ENCODE data around the gene CREB5. TPM values are rescaled to one million over a fixed set of nuclear protein-coding genes. Genes with fewer than 3 reads are reported as not detected.

CREB5 gene
- total RNA-seq, 1 experiment from 2014 or later, result 2.1 TPM

DNA sequence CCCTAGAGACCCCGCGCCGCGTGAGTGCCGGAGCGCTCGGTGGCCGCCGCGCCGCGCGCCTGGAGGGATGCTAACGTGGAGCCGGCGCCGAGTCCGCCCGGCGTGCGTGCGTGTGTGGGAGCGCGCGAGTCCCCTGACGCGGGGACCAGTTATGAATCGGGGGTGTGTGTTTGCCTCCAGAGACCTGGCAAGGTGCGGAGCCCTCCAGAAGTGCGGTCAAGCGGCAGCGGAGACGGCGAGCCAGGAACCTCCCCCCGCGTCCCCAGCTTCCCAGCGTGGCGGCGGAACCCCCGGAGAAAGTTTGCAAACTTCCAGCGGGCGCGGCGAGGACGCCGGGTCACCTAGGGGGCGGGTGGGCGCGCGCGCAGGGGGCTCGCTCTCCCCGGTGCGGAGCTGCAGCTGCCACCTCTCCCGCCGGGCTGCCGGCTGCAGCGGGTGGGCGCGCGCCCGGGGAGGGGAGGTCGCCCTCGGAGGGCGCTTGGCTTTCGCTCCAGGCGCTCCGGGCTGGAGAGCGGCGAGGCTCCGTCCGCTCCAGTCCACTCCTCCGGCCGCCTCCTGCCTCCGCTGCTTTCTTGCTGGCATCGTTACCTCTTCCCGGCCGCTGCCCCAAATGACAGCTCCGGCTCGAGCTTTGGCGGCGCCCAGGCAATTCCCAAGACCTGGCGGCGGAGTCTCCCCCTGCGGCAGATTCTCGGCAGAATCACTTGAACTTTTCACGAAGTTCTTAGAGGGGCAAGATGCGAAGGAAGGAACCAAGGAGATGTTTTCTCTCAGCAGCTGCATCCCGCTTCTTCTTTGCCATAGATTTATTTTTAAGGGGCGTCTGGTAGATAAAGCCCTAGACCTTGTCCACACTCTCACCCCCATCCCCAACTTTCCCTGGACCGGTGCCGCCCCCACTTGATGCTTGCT, 2.3 kb upstream of the CREB5 start:
- Histone ChIP-seq H3K27ac (peak overlapping the region; percentile 66), H3K27me3 (ENCODE audit: insufficient read depth, low read depth) (no peaks in the 10 kb centered on the region), H3K9me3 (ENCODE audit: insufficient read depth, low read depth) (no peaks in the 10 kb centered on the region), H2AFZ (peak overlapping the region; percentile 80; the same call in 1 of the 2 replicates), H3K79me2 (ENCODE audit: low read depth) (no peaks in the 10 kb centered on the region), H3K4me2 (peak overlapping the region; percentile 84), H3K36me3 (ENCODE audit: low read depth) (no peaks in the 10 kb centered on the region), H3F3A (ENCODE audit: insufficient read depth, low read depth) (peaks cover 22% of the 10 kb centered on the region), H4K20me1 (ENCODE audit: insufficient read depth) (no peaks in the 10 kb centered on the region), H3K9me2 (ENCODE audit: insufficient read depth) (peaks cover 5% of the 10 kb centered on the region; the same call in 1 of the 2 replicates), H3K4me3 (peak overlapping the region; percentile 63; the same call in 1 of the 2 replicates), H3K4me1 (replicated peaks; ENCODE audit: insufficient read depth) (peaks cover 12% of the 10 kb centered on the region)
- ChIA-PET CTCF (no interaction called here), POLR2A (ENCODE audit: unreplicated experiment) (no interaction called here)
- TF ChIP-seq EZH2 (IDR thresholded peaks at IDR 0.05; ENCODE audit: low read depth), result no peak
- TF ChIP-seq, protein P1, sequence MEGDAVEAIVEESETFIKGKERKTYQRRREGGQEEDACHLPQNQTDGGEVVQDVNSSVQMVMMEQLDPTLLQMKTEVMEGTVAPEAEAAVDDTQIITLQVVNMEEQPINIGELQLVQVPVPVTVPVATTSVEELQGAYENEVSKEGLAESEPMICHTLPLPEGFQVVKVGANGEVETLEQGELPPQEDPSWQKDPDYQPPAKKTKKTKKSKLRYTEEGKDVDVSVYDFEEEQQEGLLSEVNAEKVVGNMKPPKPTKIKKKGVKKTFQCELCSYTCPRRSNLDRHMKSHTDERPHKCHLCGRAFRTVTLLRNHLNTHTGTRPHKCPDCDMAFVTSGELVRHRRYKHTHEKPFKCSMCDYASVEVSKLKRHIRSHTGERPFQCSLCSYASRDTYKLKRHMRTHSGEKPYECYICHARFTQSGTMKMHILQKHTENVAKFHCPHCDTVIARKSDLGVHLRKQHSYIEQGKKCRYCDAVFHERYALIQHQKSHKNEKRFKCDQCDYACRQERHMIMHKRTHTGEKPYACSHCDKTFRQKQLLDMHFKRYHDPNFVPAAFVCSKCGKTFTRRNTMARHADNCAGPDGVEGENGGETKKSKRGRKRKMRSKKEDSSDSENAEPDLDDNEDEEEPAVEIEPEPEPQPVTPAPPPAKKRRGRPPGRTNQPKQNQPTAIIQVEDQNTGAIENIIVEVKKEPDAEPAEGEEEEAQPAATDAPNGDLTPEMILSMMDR (conservative IDR thresholded peaks at IDR 0.05), result no peak
- intact Hi-C loops (cut with micrococcal nuclease; ENCODE audit: unreplicated experiment), result no loop called here
- DNase-seq, result no peak
- no TSS peak for BruUV-seq (replicated peaks)

DNA sequence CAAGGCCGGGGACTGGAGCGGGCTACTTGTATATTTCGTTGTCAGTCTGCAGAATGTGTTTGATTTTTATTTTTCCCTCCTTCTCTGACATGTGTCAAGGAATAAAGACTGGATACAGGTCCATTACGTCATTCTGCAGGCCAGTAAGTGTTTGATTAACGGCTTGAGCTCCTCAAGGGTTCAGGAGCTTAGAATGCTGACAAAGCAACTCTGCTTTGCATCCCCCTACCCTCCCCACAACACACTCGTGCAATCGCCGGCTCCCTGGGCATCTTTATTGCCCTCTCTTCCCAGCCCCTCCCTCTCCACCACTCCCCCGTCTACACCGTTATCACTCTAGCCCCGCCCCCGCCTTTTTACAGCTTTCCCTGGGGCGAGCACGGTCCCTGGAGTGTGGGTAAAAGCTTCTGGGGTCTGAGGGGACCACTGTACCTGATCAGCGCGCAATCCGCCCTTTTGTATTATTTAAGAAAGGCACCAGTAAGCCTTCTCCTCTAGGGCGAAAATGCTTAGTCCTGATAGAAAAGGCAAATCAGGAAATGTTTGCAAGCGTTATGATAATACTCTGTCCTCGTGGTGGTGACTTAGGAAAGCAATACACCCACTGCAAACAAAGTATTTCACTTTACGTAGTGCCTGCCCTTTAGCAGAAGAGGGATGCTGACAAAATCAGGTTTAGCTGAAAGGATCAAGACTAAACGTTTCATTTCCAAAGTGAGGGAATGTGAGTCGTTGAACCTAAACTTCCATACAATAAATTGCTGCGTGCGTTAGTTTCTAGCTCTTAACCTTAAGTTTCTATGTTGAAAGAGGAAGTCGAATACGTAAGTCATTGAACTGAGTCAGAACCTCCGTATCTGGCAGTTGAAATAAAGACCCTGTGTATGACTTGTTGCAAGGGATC, 1.4 kb upstream of the CREB5 start:
- Histone ChIP-seq H3K27me3 (ENCODE audit: insufficient read depth, low read depth) (no peaks in the 10 kb centered on the region), H3K36me3 (ENCODE audit: low read depth) (no peaks in the 10 kb centered on the region), H3K4me3 (peak overlapping the region; percentile 23; the same call in 1 of the 2 replicates), H2AFZ (no peak overlapping the region), H3F3A (ENCODE audit: insufficient read depth, low read depth) (peaks cover 22% of the 10 kb centered on the region), H3K27ac (no peak overlapping the region), H3K79me2 (ENCODE audit: low read depth) (no peaks in the 10 kb centered on the region), H4K20me1 (ENCODE audit: insufficient read depth) (no peaks in the 10 kb centered on the region), H3K4me1 (replicated peaks; ENCODE audit: insufficient read depth) (peaks cover 9% of the 10 kb centered on the region), H3K9me2 (ENCODE audit: insufficient read depth) (peaks cover 5% of the 10 kb centered on the region; the same call in 1 of the 2 replicates), H3K4me2 (peak overlapping the region; percentile 58), H3K9me3 (ENCODE audit: insufficient read depth, low read depth) (no peaks in the 10 kb centered on the region)
- TF ChIP-seq, protein P1 (conservative IDR thresholded peaks at IDR 0.05), result no peak
- TF ChIP-seq EZH2 (IDR thresholded peaks at IDR 0.05; ENCODE audit: low read depth), result no peak
- ChIA-PET POLR2A (ENCODE audit: unreplicated experiment) (no interaction called here), CTCF (no interaction called here)
- no TSS peak for BruUV-seq (replicated peaks)
- intact Hi-C loops (cut with micrococcal nuclease; ENCODE audit: unreplicated experiment), result no loop called here
- DNase-seq, result no peak

DNA sequence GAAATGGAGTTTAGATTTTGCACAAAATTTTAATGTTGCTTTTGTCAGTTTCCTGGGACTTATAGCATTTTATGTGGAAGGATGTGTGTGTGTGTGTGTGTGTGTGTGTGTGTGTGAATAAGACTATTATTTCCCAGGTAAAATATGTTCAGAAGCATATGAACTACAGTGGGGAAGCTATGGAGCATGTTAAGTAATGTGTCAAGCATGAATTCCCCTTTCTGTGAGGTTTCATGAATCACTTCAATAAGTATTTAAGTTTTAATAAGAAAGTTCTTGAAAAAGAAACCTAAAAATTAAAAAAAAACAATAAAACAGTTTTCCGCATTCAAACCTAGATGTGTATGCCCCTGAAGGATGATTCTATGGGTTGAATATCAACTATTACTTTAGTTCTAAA, 693 bp downstream of the CREB5 start:
- H3F3A ChIP-seq (ENCODE audit: insufficient read depth, low read depth), result peaks cover 11% of the 10 kb centered on the region
- no peak for DNase-seq
- ChIA-PET POLR2A (ENCODE audit: unreplicated experiment) (no interaction called here), CTCF (no interaction called here)
- no peaks in the 10 kb centered on the region for H3K27me3 ChIP-seq (ENCODE audit: insufficient read depth, low read depth)
- no peaks in the 10 kb centered on the region for H3K9me3 ChIP-seq (ENCODE audit: insufficient read depth, low read depth)
- H3K27ac ChIP-seq, result no peak overlapping the region
- no TSS peak for BruUV-seq (replicated peaks)
- TF ChIP-seq, protein P1 (conservative IDR thresholded peaks at IDR 0.05), result no peak
- no peak for TF ChIP-seq EZH2 (IDR thresholded peaks at IDR 0.05; ENCODE audit: low read depth)
- no peaks in the 10 kb centered on the region for H4K20me1 ChIP-seq (ENCODE audit: insufficient read depth)
- no peak overlapping the region for H2AFZ ChIP-seq
- H3K9me2 ChIP-seq (ENCODE audit: insufficient read depth), result peaks cover 5% of the 10 kb centered on the region; the same call in 1 of the 2 replicates
- H3K4me1 ChIP-seq (replicated peaks; ENCODE audit: insufficient read depth), result 0 out of 2 replicates have a peak, but pooled peaks cover 3% of the 10 kb centered on the region
- no peak overlapping the region for H3K4me3 ChIP-seq
- intact Hi-C loops (cut with micrococcal nuclease; ENCODE audit: unreplicated experiment), result no loop called here
- H3K36me3 ChIP-seq (ENCODE audit: low read depth), result no peaks in the 10 kb centered on the region
- no peaks in the 10 kb centered on the region for H3K79me2 ChIP-seq (ENCODE audit: low read depth)
- no peak overlapping the region for H3K4me2 ChIP-seq
